HCT116 (cell line): ENCODE results near the gene LHX8.

Source experiments
- CTCF ChIP-seq, 3 experiments: fragments of 200-600 bp in 1 of 3; sonication (generic) in 1 of 3; IDR thresholded peaks in 2 of 3; conservative IDR thresholded peaks in 1 of 3; 2 replicates each; pipeline ENCODE4 v1.5.1; 2012 to 2017; ENCODE audit warnings: low read depth in 2 of 3, low read length in 2 of 3, antibody characterized with exemption in 1 of 3, borderline replicate concordance in 1 of 3, control low read depth in 1 of 3, mild to moderate bottlenecking in 1 of 3, mixed read lengths in 1 of 3, mixed run types in 1 of 3, moderate library complexity in 1 of 3; ENCODE audit not compliant: insufficient read depth in 1 of 3
- POLR2AphosphoS5 ChIP-seq: IDR thresholded peaks from 2 replicates; pipeline ENCODE4 v1.6.1; 2011; ENCODE audit warnings: mild to moderate bottlenecking, low read depth, low read length, moderate library complexity
- SIN3A ChIP-seq: IDR thresholded peaks from 2 replicates; pipeline ENCODE4 v1.6.1; 2012; ENCODE audit warnings: low read depth
- ZNF274 ChIP-seq: fragments of 200-500 bp; sonication (Bioruptor generic); IDR thresholded peaks from 2 replicates; pipeline ENCODE4 v1.6.1; 2014; ENCODE audit warnings: mild to moderate bottlenecking, low read depth, low read length, inconsistent platforms

- TF ChIP-seq CTCF (IDR thresholded peaks at IDR 0.05 in 2 of 3, conservative IDR thresholded peaks at IDR 0.05 in 1 of 3; ENCODE audit: borderline replicate concordance in 1 of 3, insufficient read depth in 1 of 3, low read depth in 2 of 3, low read length in 2 of 3) (no peak), ZNF274 (no peak), POLR2AphosphoS5 (no peak), SIN3A (no peak)
These were observed 33.6 kb upstream of the LHX8 start for GRCh38 chr1:75100481-75101092.
